HG03342 (cell line): ENCODE data around the gene ITGB2.
A peak's percentile ranks its signal among the peaks of the same experiment; 100 is the strongest.

Experiments used
- ATAC-seq: cut with Tn5 transposase; IDR thresholded peaks from one replicate; pipeline ENCODE4 v1.9.1; 2021; ENCODE audit warnings: mild to moderate bottlenecking, moderate library complexity; ENCODE audit not compliant: unreplicated experiment

The ITGB2 gene

DNA sequence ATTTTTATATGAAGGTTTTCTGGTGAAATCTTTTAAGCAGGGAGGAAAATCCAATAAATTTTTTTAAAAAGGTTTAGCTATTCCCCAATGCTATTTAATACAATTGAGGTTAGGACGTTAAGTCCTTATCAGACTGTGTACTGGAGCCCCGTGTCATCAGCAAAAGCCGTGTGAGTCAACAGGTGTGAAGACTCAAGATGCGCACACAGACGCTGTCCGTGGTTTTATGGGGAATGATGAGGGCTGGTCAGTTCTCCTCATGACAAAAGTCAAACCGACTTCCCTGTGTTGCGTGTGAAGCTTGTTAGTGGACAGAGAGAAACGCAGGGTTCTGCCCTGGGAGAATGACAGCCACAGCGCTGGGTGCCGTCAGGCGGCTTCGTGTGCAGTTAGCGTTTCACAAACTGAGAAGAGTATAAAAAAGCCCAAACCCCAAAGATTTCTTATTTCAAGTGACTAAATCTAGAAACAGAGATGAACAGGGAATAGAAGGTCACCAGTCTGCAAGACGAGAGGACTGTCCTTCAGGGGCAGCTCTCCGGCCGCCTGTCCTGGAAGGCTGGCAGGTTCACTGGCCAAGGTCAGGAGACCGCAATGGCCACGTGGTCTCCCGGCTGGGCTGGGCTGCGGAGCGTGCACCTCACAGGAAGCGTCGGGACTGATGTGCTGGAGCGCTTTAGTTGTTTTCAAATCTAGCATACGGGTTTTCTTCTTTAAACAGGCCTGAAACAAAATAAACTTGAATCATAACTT lies 69.6 kb downstream of the ITGB2 start:
- ATAC-seq = no peak

DNA sequence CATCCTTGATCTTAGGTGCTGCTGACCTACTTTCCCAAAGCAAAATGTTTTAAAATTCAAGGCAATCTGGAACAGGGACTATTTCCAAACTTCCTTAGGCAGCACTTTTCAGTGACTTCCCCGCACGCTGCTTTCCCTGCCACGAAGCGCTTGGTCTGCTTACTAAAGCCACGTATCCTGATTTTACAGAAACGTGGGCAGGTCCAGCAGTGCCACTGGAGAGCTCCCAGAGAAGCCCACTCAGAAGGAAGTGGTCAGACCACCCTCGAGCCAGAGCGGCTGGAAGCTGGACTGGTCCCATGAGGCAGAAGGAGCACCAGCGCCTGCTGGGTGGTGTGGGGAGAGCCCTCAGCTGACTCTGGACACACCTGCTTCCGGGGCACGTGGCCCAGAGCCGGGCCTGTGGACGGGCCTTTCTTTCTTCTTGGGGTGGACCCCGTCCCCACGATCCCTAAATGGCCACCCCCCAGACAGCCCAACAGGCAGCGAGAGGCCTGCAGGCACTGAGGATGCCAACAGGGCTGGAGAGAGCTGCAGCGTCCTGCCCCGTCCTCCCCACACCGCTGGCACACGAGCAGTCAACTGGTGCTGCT lies 70.4 kb downstream of the ITGB2 start:
- no peak for ATAC-seq

DNA sequence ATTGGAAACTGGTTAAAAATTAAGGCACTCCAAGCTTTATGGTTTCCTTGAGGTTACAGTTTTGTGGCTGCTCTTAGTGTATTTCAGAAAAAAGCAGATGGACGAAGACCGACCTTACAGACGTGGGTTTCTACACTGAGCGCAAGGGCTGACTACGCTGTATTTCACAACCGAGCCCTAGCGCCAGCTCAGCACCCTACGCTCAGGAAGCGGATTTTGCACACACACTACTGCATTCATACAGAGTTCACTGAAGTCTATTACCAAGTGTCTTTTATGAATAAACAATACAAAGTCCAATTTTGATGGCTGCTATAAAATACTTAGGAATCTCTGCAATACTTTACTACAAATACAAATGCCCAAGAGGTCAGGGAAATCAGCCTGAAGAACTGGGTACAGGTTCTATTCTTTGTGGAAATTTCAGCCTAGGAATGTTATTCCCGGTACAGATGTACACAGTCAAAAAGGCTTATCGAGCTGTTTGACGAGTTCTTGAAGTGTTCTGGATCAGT lies 71.0 kb downstream of the ITGB2 start:
- ATAC-seq = no peak

- no peak for ATAC-seq
These were observed 71.7 kb downstream of the ITGB2 start for GRCh38 chr21:44848821-44849521.

DNA sequence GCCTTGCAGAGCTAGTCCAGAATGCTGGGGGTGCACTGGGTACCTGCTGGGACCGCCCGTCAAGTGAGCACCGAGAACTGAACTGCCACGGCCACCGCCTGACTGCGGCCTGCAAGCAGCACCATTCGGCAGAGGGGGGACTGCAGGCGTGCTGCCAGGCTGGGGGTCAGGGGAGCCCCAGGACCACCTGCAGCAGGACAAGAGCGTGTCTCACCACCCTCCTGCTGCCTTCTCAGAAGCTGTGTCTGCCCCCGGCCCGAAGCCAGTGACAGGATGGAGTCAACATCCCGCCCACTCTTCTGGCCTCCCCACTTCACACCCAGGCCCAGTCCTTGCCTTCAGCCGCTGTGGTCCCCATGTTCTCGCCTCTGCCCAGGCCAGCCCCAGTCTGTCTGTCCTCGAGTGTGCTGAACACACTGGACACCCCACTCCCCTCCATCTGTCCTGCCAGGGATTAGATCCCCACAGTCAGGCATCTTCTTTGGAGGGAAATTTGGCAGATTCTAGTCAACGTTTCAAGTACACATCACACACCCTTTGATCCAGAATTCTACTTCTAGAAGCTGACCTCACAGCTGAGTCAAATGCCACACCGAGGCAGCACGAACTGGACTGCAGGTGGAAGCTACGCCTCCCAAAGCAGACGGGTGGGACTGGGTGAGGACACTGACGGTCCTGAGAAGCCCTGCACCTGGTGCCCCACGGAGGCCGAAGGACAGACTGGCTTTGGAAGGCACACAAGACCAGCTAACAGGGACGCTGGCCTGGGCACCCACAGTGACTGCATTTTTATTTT lies 73.2 kb downstream of the ITGB2 start:
- ATAC-seq = no peak

DNA sequence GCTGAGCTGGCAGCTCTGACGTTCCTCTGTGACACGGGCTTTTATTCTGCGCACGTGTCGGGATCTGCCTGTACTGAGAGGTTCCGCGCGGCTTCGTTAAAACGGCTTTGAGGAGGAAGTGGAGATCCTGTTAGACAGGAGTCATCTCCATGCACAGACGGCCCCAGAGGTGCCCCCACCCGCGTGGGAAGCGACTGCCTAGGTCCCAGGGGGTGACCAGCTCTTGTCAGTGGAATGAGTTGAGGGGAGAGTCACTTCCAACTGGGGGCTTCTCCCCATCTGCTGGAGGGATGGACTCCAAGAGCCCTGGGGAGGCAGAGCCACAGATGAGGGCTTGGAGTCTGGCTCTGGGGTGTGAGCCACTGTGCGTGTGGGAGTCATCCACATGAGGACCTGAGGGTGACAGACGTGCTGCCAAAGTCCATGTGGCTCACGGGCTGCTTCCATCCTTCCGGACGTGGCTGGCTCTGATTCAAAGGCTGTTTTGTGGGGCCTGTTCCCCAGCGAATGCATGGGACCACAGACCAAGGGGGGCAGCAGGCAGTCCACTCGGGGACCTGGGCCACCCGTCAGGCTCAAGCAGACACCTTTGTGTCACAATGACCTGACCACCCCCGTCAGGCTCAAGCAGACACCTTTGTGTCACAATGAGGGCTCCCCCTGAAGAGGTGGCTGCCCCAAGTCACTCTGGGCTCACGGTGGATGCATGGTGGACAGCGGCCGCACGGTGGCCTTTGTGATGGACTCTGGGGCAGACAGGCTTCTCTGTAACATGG lies 74.0 kb downstream of the ITGB2 start:
- no peak for ATAC-seq

DNA sequence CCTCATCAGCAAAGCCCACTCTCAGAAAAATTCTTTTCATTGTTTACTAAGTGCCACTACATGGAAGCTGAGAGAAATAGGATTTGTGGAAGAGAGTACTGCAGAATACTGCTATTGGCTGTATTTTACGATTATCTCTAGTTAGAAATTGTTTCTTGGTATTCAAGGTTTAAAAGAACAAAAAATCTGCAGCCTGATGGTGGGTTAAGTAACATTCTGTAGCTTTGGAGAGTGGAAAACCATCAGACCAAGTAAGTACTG lies 74.5 kb downstream of the ITGB2 start:
- no peak for ATAC-seq

DNA sequence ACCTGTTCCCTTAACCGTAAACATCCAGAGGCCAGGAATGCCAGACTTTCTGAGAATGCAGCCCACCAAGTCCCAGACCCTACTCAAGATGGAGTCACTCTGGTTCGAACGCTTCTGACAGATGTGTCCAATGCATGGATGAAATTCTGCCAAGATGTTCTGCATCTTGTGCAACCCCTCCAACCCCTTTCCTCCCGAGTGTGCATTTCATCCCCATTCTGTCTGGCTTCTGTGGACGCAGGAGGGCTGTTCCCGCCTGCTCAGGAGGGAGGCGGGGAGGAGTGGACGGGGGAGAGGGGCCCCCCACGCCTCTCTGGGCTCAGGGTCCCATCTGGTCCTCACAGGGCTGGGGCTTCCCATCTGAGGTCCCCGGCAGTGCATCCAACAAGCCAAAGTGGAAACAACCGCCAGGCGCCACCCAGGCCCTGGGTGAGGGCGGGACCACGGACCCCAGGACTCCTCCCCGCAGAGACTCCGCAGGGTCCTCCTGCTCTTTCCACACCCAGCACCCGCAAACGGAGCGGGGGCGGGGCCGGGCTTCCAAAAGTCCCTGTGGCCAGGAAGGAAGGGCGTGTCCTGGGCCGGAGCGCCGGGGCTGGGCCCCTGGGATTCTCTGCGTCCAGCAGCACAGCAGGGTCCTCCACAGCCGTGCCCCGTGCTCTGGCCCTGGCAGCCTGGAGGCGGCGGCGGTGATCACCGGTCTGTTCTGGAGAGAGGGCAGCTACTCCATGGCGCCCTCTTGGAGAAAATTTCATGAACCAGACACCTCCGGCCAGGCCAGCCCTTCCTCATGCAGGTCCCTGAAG lies 75.1 kb downstream of the ITGB2 start:
- peak; percentile 77 for ATAC-seq

DNA sequence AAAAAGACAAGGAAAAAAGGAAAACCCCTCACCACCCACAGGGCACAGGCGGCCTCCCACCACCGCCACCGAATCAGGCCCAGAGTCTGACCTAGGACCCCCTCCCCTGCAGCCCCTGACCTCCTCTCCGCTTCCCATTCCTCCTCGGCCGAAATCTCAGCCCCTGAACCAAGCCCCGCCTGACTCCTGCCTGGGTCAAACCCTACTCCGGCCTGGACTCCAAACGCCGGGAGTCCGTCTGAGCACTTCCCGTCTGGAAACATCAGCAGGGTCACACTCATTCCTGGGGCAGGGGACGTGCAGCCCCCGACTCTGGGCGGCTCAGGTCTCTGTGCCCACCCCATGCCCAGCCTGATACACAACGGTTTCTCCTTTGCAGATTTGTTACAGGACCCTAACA lies 76.4 kb downstream of the ITGB2 start:
- no peak for ATAC-seq

DNA sequence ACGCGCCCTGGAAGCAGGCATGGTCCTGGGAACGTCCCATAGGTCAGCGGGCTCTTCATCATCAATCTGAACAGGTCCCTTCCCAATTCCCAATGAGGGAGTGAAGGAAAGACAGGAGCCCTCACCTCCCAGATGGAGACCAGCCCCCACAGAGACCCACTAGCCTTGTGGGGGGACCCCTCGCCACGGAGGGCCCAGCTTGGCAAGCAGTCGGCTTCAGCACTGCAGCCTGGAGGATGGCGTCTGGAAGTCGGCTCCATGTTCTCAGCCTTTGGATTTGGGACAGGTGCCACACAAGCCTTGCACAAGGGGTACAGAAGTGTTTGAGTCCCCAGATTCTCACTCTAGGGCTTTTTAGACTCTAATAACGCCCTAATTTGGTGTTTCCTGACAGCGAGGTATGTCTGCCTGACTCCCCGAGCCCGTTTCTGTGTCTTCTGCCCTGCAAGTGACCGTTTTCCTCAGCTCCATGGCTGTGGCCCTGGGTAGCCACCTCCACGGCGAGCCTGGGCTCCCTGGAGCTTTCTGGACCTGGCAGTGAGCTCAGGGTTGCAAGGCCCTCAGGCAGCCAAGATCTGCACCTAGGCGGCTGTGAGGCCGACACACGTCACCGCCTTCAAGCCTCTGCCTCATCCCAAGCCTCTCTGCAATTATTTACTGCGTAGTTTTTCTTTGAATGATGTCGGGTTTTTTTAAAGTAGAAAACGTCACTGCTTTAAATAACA lies 77.8 kb downstream of the ITGB2 start:
- ATAC-seq = no peak

DNA sequence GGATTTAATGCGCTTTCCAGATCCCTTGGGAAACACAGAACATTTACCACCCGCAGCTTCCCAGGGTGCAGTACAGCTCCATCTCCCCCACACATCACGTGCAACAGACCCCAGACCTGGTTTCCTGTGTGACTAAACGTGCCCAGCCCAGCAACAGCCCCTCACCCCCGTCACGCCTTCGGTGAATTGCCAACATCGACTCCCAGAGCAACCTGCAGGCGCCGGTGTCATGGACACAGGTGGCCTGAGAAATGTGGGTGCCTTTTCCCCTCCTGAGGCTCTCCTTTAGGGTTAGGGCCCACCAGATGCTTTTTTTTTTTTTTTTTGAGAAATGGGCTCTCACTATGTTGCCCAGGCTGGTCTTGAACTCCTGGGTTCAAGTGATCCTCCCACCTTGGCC lies 78.6 kb downstream of the ITGB2 start:
- ATAC-seq = no peak

DNA sequence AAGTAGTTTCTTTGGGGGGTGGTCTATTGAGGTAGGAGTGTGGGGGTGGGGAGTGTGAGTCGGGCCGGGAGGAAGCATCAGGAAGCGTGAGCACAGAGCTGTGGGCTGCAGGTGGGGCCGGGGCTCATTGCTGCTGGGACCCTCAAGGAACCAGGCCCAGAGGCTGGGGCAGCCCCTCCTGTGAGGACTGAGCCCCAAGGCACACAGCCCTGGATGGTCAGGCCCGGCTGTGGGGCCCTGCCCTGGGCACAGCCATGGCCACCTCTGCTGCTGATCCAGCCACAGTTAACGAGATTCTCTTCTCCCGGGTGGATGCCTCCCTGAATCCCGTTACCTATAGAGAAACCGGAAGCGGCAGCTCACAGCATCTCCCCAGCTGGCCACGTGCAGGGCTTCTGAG lies 79.9 kb downstream of the ITGB2 start:
- ATAC-seq = no peak

DNA sequence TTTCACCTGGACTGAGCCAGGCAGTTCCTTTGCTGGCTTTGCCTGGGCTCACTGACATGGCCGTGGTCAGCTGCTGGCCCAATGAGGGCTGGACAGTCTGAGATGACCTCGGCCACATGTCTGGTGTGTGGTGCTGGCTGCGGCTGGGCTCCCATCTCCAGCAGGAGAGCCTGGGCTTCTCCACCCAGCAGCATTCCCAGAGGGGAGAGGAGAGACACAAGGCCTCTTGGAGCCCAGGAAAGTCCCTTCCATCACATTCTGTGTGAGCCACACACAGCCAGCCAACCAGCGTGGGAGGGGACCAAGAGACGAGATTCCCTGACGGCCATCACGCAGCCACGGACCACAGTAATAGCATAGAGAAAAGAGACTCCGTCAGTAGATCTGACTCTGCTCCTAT lies 81.7 kb downstream of the ITGB2 start:
- no peak for ATAC-seq

DNA sequence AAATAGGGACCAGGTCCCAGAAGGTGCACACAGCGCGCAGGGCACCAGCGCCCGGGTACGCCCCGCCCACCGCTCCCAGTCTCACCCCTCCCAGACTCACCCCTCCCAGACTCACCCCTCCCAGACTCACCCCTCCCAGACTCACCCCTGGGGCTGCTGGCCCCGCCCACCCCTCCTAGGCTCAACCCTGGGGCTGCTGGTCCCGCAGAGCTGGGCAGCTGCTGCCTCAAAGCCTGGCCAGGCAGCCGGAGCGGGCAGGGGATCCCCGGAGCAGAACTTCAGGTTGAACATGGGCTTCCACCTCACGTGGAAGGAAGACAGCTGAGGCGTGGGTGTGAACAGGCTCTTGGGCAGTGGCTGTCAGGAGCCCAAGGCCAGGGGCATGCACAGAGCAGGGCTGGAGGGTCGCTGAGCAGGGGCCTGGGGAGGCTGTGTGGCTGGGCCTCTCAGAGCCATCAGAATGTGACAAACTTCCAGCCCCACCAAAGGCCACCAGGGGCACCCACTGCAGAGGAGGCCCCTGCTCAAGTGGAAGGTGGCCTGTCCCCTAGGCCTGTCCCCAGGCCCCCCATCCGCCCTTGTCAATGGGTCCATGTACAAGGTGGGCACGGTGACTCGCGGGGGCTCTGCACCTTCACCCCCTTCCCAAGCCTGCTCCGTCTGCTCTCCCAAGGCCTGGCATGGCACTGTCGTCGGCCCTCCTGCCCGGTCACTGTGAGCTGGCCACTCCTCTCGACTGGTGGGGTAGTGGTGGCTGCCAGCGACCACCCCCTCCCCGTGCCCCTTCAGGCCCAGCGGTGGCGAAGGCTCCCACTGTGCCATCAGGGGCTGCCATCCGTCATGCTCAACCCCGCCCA lies 82.4 kb downstream of the ITGB2 start:
- ATAC-seq = no peak

DNA sequence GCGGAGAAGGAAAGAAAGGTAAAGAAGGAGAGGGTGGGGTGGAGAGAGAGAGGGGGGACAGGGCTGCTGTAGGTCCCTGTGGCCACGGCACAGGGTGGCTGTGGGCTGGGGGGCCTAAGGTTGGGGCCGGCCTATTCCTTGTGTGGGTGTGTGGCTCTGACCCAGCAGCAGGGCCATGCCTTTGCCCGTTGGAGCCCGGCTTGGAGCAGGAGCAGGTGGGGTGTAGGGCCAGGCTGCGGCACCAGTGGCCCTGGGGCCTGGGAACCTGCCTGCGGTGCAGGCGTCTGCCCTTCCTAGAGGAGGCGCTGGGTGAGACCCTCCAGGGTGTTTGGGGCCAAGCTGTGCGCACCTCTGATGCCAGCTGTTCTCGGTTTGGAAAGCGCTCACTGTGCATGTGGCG lies 83.2 kb downstream of the ITGB2 start:
- ATAC-seq = no peak

- no peak for ATAC-seq
These were observed 83.8 kb downstream of the ITGB2 start for GRCh38 chr21:44836666-44837471.

DNA sequence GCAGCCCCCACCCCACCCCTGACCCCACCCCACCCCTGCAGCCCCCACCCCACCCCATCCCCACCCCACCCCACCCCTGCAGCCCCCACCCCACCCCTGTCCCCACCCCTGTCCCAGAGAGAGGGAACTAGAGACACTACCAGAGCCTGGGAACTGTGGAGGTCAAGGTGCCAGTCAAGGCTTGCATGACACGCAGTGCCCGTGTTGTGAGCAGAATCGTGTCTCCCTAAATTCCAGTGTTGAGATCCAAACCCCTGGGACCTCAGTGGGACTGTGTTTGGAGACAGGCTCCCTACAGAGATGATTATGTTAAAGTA lies 84.4 kb downstream of the ITGB2 start:
- no peak for ATAC-seq
